ENCODE measurements around the gene PRSS57.
A peak's percentile ranks its signal among the peaks of the same experiment; 100 is the strongest.

PRSS57 gene

DNA sequence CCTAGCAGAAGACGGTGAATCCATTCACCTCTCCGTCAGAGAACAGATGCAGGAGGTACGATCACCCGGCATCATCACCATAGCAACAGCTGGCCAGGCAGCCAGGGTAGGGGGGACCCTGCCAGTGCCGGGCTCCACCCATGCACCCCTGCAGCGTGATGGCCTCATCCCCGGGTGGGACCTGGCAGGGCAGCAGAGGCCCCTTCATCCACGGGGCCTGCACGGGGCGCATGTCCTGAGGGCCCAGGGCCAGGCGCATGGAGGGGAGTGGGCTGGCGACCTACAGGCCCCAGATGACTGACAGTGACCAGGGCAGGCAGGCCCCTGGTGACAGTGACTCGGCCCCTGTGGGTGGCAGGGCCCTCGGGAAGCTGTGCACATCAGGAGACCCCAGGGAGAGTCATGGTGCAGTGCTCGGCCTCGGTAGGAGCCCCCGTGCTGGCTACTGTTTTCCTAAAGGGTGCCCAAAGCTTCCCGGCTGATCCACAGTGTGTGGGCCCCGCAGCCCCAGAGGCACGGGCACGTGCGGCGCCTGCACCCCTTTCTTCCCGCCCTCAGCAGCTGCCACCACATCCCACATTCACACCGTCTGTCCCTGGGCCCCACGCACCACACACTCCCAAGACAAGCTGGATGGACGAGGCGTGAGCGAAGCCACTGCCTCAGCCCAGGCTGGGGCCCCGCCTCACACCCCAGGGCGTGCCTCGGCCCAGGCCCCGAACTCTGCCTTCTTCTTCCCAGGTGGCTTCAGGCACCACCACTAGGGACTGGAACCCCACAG is 37.0 kb downstream of the PRSS57 start:
- Mint-ChIP-seq H3K9me3 (no peaks in the 10 kb centered on the region), H3K4me3 (peak overlapping the region; percentile 98), H3K27ac (peak overlapping the region; percentile 99), H3K4me1 (peaks cover 77% of the 10 kb centered on the region), H3K27me3 (no peaks in the 10 kb centered on the region), H3K36me3 (peaks cover 35% of the 10 kb centered on the region)
- ATAC-seq = no peak

DNA sequence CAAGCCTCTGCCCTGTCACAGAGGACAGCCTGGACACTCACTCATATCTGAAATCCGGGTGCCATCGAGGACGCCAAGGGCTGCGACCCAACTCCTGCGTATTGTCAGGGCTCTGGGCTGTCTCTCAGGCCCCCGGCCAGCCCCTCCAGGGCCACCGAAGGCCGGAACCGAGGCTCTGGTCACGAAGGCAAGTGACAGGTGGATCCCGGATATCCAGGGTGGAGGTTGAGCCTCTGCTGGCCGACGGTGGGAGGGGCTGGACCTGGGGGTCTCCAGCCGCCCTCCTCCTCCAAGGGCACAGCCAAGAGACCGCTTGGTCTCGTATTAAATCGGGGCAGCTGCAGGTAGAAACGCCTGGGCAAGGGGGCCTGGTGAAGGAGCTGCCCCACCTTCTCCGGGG is 37.6 kb downstream of the PRSS57 start:
- Mint-ChIP-seq H3K36me3 (peaks cover 35% of the 10 kb centered on the region), H3K27ac (peak overlapping the region; percentile 24), H3K4me3 (no peak overlapping the region), H3K27me3 (no peaks in the 10 kb centered on the region), H3K9me3 (no peaks in the 10 kb centered on the region), H3K4me1 (peaks cover 76% of the 10 kb centered on the region)
- no peak for ATAC-seq

DNA sequence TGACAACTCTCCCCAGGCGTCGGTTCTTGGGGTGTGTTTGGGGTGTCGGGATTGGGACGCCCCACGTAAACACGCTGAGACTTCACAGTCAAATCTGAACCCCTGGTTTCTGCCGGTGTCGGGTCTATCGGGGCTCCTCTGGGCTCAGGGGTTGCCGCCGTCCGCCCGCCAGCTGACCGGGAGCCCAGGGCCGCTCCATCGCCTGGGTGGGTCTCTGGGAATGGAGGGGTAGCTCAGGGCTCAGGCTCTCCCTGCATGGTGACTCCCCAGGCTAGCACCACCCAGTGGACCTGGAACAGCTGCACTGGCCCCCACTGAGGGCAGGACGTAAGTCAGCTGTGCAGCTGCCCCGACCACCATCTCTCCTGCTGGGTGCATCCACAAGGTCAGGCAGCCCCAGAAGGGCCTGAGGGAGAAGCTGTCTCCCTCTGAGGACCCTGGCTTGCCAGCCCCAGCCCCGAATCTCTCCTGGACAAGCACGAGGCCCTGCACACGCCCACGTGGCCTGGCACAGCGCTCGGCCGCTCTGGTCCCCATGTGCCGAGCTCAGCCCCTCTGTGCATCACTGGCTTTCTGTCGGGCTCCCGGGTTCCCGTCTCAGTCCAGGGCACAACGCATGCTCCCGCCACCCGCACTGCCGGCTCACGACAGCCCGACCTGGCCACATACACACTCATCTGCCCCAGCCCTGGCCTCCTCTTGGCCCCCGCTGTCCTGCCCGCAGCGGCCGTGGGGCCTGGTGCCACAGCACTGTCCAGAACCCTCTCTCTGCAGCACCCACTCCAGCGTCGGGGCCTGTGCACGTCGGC is 38.3 kb downstream of the PRSS57 start:
- Mint-ChIP-seq H3K27ac (peak overlapping the region; percentile 77), H3K27me3 (no peaks in the 10 kb centered on the region), H3K4me1 (peaks cover 74% of the 10 kb centered on the region), H3K9me3 (no peaks in the 10 kb centered on the region), H3K36me3 (peaks cover 35% of the 10 kb centered on the region), H3K4me3 (no peak overlapping the region)
- no peak for ATAC-seq

DNA sequence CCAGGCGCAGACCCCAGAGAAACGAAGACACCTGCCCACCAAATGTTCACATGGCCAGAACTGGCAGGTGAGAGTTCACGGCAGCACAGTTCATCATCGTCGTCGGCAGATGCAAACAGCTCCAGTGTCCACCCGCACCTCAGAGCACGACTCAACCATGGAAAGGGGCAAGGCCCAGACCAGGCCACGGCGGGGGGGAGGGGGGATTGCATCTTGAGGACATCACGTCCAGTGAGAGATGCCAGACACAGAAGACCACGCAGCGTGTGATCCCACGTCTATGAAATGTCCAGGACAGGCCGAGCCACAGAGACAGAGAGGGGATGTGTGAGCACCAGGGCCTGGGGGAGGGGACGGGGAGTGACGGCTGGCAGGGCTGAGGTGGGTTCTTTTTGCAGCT is 39.6 kb downstream of the PRSS57 start:
- Mint-ChIP-seq H3K9me3 (no peaks in the 10 kb centered on the region), H3K4me3 (no peak overlapping the region), H3K27me3 (no peaks in the 10 kb centered on the region), H3K27ac (peak overlapping the region; percentile 77), H3K36me3 (peaks cover 28% of the 10 kb centered on the region), H3K4me1 (peaks cover 61% of the 10 kb centered on the region)
- no peak for ATAC-seq

DNA sequence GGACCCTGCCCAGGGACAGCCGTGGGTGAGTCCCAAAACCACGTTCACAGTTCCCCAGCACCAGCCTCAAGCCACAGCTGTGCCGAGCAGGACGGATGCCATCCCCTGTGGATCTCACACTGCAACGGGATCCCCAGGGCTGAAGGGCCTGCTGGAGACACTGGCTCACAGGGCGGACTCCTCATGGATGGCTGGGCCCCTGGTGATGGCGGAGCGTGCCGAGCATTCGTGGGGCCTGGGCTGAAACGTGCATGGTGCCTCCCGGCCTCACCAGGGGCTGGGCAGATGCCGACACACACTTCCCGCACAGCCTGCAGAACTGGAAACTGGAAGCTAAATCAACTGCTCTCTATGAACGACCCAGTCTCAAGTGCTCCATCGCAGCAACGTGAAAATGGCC is 41.8 kb downstream of the PRSS57 start:
- no peaks in the 10 kb centered on the region for H3K9me3 Mint-ChIP-seq
- peaks cover 28% of the 10 kb centered on the region for H3K36me3 Mint-ChIP-seq
- H3K27ac Mint-ChIP-seq = no peak overlapping the region
- no peaks in the 10 kb centered on the region for H3K27me3 Mint-ChIP-seq
- H3K4me3 Mint-ChIP-seq = no peak overlapping the region
- H3K4me1 Mint-ChIP-seq = peaks cover 39% of the 10 kb centered on the region
- no peak for ATAC-seq

DNA sequence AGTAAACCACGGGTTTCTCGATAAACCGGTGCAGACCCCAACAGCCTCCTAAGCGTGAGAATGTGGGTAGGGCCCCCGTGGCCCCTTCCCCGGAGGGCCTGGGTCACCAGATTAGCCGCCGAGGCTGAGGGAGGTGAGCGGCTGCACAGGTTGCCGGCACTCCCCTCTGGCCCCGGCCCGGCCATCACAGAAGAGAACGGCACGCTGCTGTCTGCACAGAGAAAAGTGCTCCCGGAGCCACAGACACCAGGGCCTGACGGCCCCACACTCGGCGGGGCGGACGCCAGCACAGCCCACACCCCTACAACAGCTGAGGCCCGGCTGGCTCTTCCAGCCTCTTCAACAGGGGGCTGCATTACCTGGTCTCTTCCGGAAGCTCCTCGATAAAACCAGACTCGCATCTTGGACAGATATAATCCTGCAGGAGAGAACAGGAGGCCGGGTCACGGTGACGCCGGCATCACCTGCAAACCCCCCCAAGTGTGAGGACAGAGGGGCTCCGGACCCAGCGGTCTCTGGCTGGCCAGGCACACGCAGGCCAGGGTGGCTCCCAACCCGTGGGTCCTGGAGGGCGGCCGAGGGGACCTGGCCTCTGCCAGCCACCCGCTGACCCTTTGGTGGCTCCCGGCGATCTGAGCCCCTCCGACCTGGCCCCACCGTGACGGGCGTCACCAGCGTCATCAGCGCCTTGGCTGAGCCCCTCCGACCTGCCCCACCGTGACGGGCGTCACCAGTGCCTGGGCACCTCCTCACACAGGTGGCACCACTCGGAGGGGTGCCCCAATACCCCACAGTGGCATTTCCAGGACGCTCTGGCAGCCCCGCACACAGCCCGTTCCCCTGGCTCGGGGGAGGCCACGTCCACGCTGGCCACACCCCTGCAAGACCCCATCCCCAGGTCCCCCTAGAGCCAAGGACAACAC is 42.5 kb downstream of the PRSS57 start:
- Mint-ChIP-seq H3K27me3 (no peaks in the 10 kb centered on the region), H3K4me1 (peaks cover 39% of the 10 kb centered on the region), H3K4me3 (no peak overlapping the region), H3K27ac (no peak overlapping the region), H3K9me3 (no peaks in the 10 kb centered on the region), H3K36me3 (peaks cover 34% of the 10 kb centered on the region)
- no peak for ATAC-seq

DNA sequence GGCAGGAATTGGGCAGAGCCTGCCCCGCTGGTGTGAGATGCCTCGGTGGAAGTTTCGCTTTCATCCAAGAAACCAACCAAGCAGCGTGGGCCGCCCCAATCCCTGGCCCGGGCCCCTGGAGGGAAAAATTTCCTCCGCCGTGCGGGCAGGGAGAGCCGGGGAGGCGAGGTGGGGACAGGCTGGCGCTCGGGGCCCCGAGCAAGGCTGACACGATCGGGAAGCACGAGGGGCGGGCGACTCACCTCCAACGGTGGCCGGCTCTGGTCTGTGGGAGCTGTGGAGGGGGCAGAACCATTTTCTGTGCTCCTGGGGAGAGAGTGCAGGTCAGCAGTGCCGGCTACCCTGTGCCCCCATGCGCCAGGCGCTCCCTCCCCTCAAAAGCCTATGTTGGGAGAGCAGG is 43.3 kb downstream of the PRSS57 start:
- no peak overlapping the region for H3K27ac Mint-ChIP-seq
- no peaks in the 10 kb centered on the region for H3K9me3 Mint-ChIP-seq
- H3K4me3 Mint-ChIP-seq = no peak overlapping the region
- ATAC-seq = no peak
- peaks cover 34% of the 10 kb centered on the region for H3K36me3 Mint-ChIP-seq
- H3K4me1 Mint-ChIP-seq = peaks cover 33% of the 10 kb centered on the region
- no peaks in the 10 kb centered on the region for H3K27me3 Mint-ChIP-seq

DNA sequence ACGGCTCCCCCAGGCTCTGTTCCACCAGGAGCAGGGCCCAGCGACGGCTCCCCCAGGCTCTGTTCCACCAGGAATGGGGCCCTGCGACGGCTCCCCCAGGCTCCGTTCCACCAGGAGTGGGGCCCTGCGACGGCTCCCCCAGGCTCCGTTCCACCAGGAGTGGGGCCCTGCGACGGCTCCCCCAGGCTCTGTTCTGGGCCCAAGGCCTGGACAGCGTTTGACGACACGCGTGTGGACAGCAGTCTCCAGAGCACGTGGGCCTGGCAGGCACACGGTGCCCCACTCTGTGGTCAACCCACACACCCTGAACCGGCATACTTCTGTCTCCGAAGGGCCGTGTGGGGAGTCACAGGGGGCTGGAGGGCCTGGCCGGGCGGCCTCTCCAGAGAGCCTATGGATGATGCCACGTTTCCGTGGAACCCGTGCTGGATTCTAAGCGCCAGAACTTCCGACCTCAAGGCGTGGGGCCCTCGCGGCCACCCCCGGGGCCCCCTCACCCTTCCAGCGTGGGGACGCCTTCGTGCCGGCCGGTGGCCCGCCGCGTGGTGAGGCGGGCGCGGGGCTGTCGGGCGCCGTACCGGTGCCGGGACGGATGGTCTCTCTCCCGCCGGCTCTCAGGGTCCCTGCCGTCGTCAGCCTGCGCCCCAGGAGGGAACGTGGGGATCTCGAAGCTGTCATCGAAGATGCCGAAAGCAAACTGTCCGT is 44.0 kb downstream of the PRSS57 start:
- peaks cover 26% of the 10 kb centered on the region for H3K4me1 Mint-ChIP-seq
- H3K36me3 Mint-ChIP-seq = peaks cover 37% of the 10 kb centered on the region
- H3K9me3 Mint-ChIP-seq = no peaks in the 10 kb centered on the region

DNA sequence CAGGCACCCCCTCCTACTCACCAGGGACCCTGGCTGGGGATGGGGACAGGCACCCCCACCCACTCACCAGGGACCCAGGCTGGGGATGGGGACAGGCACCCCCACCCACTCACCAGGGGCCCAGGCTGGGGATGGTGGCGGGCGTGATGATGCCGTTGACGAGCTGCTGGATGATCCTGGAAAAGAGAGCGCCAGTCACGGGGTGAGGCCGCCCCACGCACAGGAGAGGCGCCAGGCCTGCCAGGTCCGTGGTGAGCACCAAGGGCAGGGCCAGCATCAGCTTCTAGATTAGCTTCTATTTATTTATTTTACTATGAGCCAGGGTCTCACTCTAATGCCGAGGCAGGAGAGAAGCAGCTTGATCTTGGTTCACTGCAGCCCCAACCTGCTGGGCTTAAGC is 45.1 kb downstream of the PRSS57 start:
- Mint-ChIP-seq H3K27ac (no peak overlapping the region), H3K4me1 (peaks cover 16% of the 10 kb centered on the region), H3K9me3 (no peaks in the 10 kb centered on the region), H3K36me3 (peaks cover 33% of the 10 kb centered on the region), H3K4me3 (no peak overlapping the region), H3K27me3 (no peaks in the 10 kb centered on the region)
- ATAC-seq = no peak

More for the DNA sequence above, 44.0 kb downstream of the PRSS57 start:
- Mint-ChIP-seq H3K27ac (no peak overlapping the region), H3K27me3 (no peaks in the 10 kb centered on the region), H3K4me3 (no peak overlapping the region)
- peak; percentile 7 for ATAC-seq

DNA sequence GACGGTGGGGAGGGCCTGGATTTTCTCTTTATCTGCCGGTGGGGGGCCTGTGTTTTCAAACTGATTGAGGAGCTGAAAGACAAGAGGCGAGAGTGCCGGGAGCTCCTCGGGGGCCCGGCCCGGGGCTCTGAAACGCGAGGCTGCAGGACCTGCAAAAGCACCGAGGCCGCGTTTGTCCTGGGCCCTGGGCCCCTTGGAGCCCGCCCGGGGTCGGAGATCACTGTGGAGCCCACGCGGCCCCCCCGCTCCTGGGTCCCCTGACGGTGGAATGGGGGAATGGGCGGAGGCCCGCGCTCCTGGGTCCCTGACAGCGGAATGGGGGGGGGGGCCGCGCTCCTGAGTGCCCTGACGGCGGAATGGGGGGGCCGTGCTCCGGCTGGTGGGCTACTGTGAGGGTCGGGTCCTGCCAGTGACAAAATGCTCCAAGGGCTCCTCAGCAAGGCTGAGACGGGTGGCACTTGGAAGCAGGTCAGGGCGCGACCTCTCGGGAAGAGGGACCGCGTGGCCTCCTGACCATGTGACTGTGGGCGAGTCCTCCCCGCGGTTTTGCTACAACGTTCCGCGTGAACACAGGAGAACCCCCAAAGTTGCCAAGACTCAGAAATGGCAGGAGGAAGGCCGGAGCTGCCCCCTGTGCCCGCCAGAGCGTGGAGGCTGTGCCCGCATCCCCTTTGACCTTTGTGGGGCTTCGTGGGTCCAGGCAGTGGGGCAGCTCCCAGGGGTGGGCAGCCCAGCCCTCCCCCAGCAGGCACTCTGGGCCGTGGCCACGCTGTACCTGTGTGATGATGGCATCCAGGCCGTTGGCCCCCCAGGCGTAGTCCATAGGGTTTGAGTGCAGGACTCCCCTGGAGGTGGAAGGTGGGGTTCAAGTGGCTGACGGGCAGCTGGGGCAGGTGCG is 46.1 kb downstream of the PRSS57 start:
- peaks cover 14% of the 10 kb centered on the region for H3K4me1 Mint-ChIP-seq
- ATAC-seq = no peak

DNA sequence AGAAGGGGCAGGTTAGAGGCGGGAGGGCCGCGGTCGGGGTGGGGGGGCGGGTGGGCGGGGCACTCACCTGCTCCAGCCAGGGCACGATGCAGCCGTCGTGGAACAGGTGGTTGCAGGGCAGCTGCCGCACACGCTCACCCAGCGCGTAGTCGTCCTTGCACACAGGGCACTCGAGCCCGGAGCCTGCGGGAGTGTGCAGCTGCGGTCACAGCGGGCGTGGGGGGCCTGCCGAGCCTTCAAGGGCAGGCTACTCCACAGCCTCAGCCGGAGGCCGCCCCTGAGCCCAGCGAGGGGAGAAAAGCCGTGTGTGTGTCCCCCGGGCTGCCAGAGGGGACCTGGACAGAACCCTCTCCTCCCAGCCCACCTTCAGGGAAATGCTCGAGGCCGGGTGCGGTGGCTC is 46.9 kb downstream of the PRSS57 start:
- peaks cover 14% of the 10 kb centered on the region for H3K4me1 Mint-ChIP-seq
- no peaks in the 10 kb centered on the region for H3K9me3 Mint-ChIP-seq
- H3K27ac Mint-ChIP-seq = peak overlapping the region; percentile 85
- H3K36me3 Mint-ChIP-seq = peaks cover 26% of the 10 kb centered on the region
- no peaks in the 10 kb centered on the region for H3K27me3 Mint-ChIP-seq
- H3K4me3 Mint-ChIP-seq = no peak overlapping the region
- no peak for ATAC-seq

More for the DNA sequence above, 46.1 kb downstream of the PRSS57 start:
- peak overlapping the region; percentile 85 for H3K27ac Mint-ChIP-seq
- no peaks in the 10 kb centered on the region for H3K9me3 Mint-ChIP-seq
- H3K4me3 Mint-ChIP-seq = no peak overlapping the region
- no peaks in the 10 kb centered on the region for H3K27me3 Mint-ChIP-seq
- peaks cover 32% of the 10 kb centered on the region for H3K36me3 Mint-ChIP-seq

DNA sequence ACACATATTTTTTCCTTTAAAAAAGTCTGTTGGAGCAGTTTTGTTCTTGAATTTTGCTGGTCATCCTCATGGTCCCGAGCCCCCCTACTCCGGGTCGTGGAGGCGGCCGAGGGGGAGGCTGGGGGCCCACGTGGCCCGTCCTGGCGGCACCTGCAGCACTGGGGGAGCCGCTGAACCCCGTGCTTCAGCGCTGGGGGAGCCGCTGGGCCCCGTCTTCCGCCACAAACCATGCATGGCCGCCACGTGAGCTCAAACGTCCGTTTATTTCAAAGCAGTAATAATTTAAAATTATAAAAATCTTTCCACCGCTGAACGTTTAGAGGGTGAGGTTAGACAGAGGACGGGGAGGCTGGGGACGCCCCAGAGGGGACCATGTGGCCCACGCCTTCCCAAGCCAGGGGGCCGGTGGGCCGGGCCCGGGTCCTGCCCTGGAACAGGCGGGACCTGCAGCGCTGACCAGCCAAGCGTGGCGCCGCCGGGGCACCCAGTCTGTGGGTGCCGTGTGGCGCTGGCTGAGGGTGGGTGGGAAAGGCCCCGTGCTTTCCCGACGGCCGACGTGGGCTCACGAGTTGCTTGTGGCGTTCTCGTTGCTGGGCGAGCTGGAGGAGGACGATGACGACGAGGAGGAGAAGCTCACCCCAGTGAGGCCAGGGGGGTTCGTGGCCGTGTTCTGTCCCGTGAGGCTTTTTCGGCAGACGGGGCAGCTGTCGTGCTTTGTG is 47.5 kb downstream of the PRSS57 start:
- peak overlapping the region; percentile 85 for H3K27ac Mint-ChIP-seq
- peaks cover 26% of the 10 kb centered on the region for H3K36me3 Mint-ChIP-seq
- peak overlapping the region; percentile 60 for H3K4me3 Mint-ChIP-seq
- no peaks in the 10 kb centered on the region for H3K27me3 Mint-ChIP-seq
- ATAC-seq = peak; percentile 68
- H3K4me1 Mint-ChIP-seq = peaks cover 17% of the 10 kb centered on the region
- no peaks in the 10 kb centered on the region for H3K9me3 Mint-ChIP-seq

DNA sequence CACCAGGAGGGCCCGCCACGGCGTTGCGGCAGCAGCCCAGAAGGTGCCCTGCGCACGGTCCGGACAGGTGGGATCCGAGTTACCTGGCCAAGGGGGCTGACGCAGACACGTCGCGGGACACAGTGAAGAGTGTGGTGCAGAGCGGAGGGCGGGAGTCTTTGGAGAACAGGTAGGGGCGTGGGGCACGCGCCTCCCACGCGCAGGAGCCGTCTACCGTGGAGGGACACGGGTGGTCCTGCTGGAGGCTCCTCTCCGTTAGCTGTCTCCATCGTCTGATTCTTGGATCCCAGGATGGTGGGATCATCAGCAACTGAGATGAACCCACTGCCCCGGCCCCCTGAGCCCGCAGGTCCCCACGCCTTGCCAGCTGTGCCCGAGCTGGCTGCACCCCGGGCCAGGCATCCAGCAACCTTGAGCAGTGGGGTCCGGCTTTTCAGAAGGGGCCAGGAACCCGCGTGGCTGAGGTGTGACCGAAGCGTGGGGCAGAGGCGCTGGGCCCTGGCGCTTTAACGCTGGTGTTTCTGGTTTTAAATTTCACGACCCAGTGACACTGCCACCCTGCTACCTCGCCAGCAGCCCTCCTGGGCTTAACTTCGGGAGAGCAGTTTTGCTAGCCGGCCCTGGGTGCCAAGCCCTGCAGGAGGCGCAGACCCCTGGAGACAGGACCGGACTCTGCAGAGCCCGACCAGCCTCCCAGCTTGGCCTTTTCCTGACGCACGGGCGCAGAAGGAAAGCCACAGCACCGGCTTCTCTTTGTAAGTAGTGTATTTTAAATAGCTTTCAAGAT is 48.3 kb downstream of the PRSS57 start:
- peaks cover 26% of the 10 kb centered on the region for H3K36me3 Mint-ChIP-seq
- no peak overlapping the region for H3K4me3 Mint-ChIP-seq
- H3K9me3 Mint-ChIP-seq = no peaks in the 10 kb centered on the region
- peak overlapping the region; percentile 85 for H3K27ac Mint-ChIP-seq
- ATAC-seq = no peak
- H3K4me1 Mint-ChIP-seq = peaks cover 20% of the 10 kb centered on the region
- H3K27me3 Mint-ChIP-seq = no peaks in the 10 kb centered on the region

Data from stimulated activated memory B cell treated with anti-CD40 and anti-IgM and Interleukin-4, amounts not matched to agents 10 μg/mL and 1 μg/mL and 100 μg/mL, for 72 hours (primary cell).